Astrocyte (in vitro differentiated cells and primary cell): ENCODE measurements around the gene FAM174C. TPM values are rescaled to one million over a fixed set of nuclear protein-coding genes. Genes with fewer than 3 reads are reported as not detected.

Source experiments
- DNase-seq: peaks from one replicate; pipeline ENCODE4 v3.0.0-alpha.2; 2010; ENCODE audit warnings: low read depth
- FAIRE-seq: peaks from 2 replicates; lab custom pipeline; 2011; peaks lifted over from hg19 to GRCh38; lab: Jason Lieb, UNC
- H2AFZ ChIP-seq: 2 replicates; pipeline ENCODE4 v1.6.0; 2012; ENCODE audit warnings: low read depth, low read length, inconsistent platforms
- H3K27ac ChIP-seq: 2 replicates; pipeline ENCODE4 v1.5.1; 2011; ENCODE audit warnings: low read depth, low read length, inconsistent platforms
- H3K27me3 ChIP-seq: 2 replicates; pipeline ENCODE4 v1.6.0; 2011; ENCODE audit warnings: low read length, inconsistent platforms; ENCODE audit not compliant: insufficient read depth
- H3K36me3 ChIP-seq: 2 replicates; pipeline ENCODE4 v1.5.1; 2011; ENCODE audit warnings: low read length, inconsistent platforms; ENCODE audit not compliant: insufficient read depth
- H3K4me1 ChIP-seq: 2 replicates; pipeline ENCODE4 v1.5.1; 2011; ENCODE audit warnings: low read length, inconsistent platforms; ENCODE audit not compliant: insufficient read depth
- H3K4me2 ChIP-seq: 2 replicates; pipeline ENCODE4 v1.6.0; 2012; ENCODE audit warnings: low read length, inconsistent platforms
- H3K4me3 ChIP-seq: 2 replicates; pipeline ENCODE4 v1.5.1; 2011; ENCODE audit warnings: low read depth, mild to moderate bottlenecking, low read length, inconsistent platforms; ENCODE audit not compliant: insufficient read depth
- H3K79me2 ChIP-seq: 2 replicates; pipeline ENCODE4 v1.6.0; 2012; ENCODE audit warnings: mild to moderate bottlenecking, low read length, inconsistent platforms; ENCODE audit not compliant: insufficient read depth
- H3K9ac ChIP-seq: 2 replicates; pipeline ENCODE4 v1.6.0; 2012; ENCODE audit warnings: mild to moderate bottlenecking, low read length, inconsistent platforms
- H3K9me3 ChIP-seq: 2 replicates; pipeline ENCODE4 v1.5.1; 2012; ENCODE audit warnings: low read depth, mild to moderate bottlenecking, low read length, inconsistent platforms; ENCODE audit not compliant: insufficient read depth
- H4K20me1 ChIP-seq: 2 replicates; pipeline ENCODE4 v1.6.0; 2012; ENCODE audit warnings: low read length, inconsistent platforms; ENCODE audit not compliant: insufficient read depth
- H3K27ac Mint-ChIP-seq: one replicate; pipeline ENCODE4 v1.8.0; 2021; ENCODE audit warnings: mild to moderate bottlenecking, mixed read lengths; ENCODE audit not compliant: unreplicated experiment
- H3K27me3 Mint-ChIP-seq: one replicate; pipeline ENCODE4 v1.8.0; 2021; ENCODE audit warnings: low read depth, mixed read lengths; ENCODE audit not compliant: unreplicated experiment
- H3K36me3 Mint-ChIP-seq: one replicate; pipeline ENCODE4 v1.8.0; 2021; ENCODE audit warnings: low read depth, mixed read lengths; ENCODE audit not compliant: unreplicated experiment
- H3K4me1 Mint-ChIP-seq: one replicate; pipeline ENCODE4 v1.8.0; 2021; ENCODE audit warnings: low read depth, mixed read lengths; ENCODE audit not compliant: unreplicated experiment
- H3K4me3 Mint-ChIP-seq: one replicate; pipeline ENCODE4 v1.8.0; 2021; ENCODE audit warnings: mild to moderate bottlenecking, moderate library complexity, mixed read lengths; ENCODE audit not compliant: unreplicated experiment
- H3K9me3 Mint-ChIP-seq: one replicate; pipeline ENCODE4 v1.8.0; 2021; ENCODE audit warnings: mild to moderate bottlenecking, mixed read lengths; ENCODE audit not compliant: unreplicated experiment
- CTCF ChIP-seq: IDR thresholded peaks from 2 replicates; pipeline ENCODE4 v1.5.1; 2011; ENCODE audit warnings: low read depth, mild to moderate bottlenecking, inconsistent platforms, low read length, moderate library complexity; ENCODE audit not compliant: insufficient read depth
- EZH2 ChIP-seq: IDR thresholded peaks from 2 replicates; pipeline ENCODE4 v1.6.1; 2012; ENCODE audit warnings: mild to moderate bottlenecking, low read length, inconsistent platforms; ENCODE audit not compliant: insufficient read depth
- total RNA-seq: library from RNA; stranded (reverse); gene quantifications from 2 replicates; pipeline ENCODE4 v1.2.1, GENCODE V29; 2021

The FAM174C gene
- total RNA-seq, 1 donor from 2014 or later: 50.5 TPM

DNA sequence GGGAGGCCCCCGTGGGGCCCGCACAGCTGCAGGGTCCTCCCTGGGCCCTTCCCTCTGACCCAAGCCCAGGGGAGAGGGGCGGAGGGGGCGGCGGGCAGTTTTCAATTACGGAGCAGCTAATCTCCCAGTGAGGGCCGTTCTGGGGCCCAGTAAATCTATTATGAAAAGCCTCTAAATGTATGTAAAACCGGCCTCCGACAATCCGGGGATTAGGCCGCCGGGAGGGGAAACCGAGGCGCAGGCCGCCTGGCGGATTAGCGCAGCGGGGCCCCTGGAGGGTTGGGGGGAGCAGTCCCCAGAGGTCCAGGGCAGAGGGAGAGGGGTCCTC is 35.5 kb downstream of the FAM174C start:
- H3K4me3 Mint-ChIP-seq: no peak overlapping the region
- H3K27me3 Mint-ChIP-seq: no peaks in the 10 kb centered on the region
- no peak overlapping the region for H3K9ac ChIP-seq
- TF ChIP-seq CTCF (no peak), EZH2 (no peak)
- H3K4me1 ChIP-seq: peaks cover 13% of the 10 kb centered on the region
- no peaks in the 10 kb centered on the region for H3K9me3 Mint-ChIP-seq
- H4K20me1 ChIP-seq: no peaks in the 10 kb centered on the region
- H3K4me1 Mint-ChIP-seq: peaks cover 9% of the 10 kb centered on the region
- no peaks in the 10 kb centered on the region for H3K9me3 ChIP-seq
- no peak overlapping the region for H3K4me2 ChIP-seq
- H3K27ac Mint-ChIP-seq: no peak overlapping the region
- DNase-seq (no peak), FAIRE-seq (no peak)
- H3K79me2 ChIP-seq: no peaks in the 10 kb centered on the region
- H3K27me3 ChIP-seq: no peaks in the 10 kb centered on the region
- H3K36me3 ChIP-seq: no peaks in the 10 kb centered on the region
- no peak overlapping the region for H3K27ac ChIP-seq
- H3K36me3 Mint-ChIP-seq: no peaks in the 10 kb centered on the region
- no peak overlapping the region for H3K4me3 ChIP-seq
- no peak overlapping the region for H2AFZ ChIP-seq

DNA sequence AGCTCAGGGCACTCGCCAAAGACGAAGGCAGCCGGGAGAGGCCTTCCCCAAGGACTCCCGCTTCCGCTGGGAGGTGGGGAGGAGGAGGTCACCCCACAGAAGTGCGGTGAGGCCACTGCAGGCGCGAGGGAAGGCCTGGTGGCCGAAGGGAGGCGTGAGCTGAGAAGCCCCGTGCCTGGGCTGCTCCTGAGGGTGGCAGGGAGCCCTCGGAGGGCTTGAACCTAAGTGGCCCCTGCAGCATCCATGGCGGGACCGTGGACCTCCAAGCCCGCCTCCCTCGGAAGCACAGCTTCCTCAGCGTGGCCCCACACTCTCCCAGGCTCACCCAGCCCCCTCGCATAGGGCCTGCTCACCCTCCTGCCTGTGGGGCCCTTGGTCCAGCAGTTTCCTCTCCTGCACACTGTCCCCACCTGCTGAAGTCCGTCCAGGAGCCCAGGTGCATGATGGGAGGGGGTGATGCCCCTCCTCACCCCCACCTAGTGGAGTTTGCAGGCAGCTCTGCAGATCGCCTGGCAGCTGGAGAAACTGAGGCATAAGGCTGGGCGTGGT is 36.3 kb downstream of the FAM174C start:
- no peak for DNase-seq
- H2AFZ ChIP-seq: no peak overlapping the region
- no peak for FAIRE-seq
- H3K4me3 ChIP-seq: no peak overlapping the region
- no peak overlapping the region for H3K27ac ChIP-seq
- no peaks in the 10 kb centered on the region for H3K9me3 ChIP-seq
- H3K36me3 ChIP-seq: no peaks in the 10 kb centered on the region
- H3K9ac ChIP-seq: no peak overlapping the region
- Mint-ChIP-seq H3K27me3 (no peaks in the 10 kb centered on the region), H3K4me1 (peaks cover 9% of the 10 kb centered on the region), H3K27ac (no peak overlapping the region), H3K4me3 (no peak overlapping the region), H3K36me3 (no peaks in the 10 kb centered on the region), H3K9me3 (no peaks in the 10 kb centered on the region)
- H3K27me3 ChIP-seq: peaks cover 6% of the 10 kb centered on the region
- H3K79me2 ChIP-seq: no peaks in the 10 kb centered on the region
- no peak overlapping the region for H3K4me2 ChIP-seq
- no peaks in the 10 kb centered on the region for H4K20me1 ChIP-seq
- H3K4me1 ChIP-seq: peaks cover 13% of the 10 kb centered on the region
- TF ChIP-seq CTCF (no peak), EZH2 (no peak)
